ENCODE results near the gene ROBO3.

Gene ROBO3

GRCh38 chr11:124893781-124894401, 28.7 kb downstream of the ROBO3 start:
- DNase-seq: no peak

GRCh38 chr11:124894606-124895430, 29.6 kb downstream of the ROBO3 start:
- no peak for DNase-seq

- DNase-seq: no peak
Measured at GRCh38 chr11:124895471-124895971, 30.3 kb downstream of the ROBO3 start.

- no peak for DNase-seq
Measured at GRCh38 chr11:124896071-124896750, 31.0 kb downstream of the ROBO3 start.

- no peak for DNase-seq
Measured at GRCh38 chr11:124896821-124897391, 31.7 kb downstream of the ROBO3 start.

GRCh38 chr11:124897674-124898262, 32.5 kb downstream of the ROBO3 start, which contains the start of gene ROBO4:
ROBO4 (minus strand) TSS chr11:124897865; CDS start chr11:124897795, 70 bp downstream.
- peak in 1 of 2 donors; percentile 6 for DNase-seq

DNA sequence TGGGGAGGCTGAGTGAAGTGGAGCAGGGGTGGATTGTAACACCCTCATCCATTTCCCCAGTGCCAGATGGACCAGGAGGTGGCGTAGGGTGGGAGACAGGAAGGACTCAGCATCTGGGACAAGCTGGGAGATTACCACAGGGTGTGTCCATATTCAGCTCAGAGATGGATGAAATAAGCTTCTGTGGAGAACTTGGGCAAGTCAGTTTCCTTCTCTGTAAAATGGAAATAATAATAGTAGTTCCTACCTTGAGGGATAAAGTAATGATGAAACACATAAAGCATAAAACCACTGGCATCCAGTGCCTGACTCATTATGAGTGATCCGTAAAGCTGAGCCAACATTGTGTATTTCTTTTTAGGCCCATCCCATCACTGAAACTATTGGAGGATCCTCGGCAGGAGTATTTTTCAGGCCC, 33.0 kb downstream of the ROBO3 start:
- no peak for DNase-seq

- DNase-seq: no peak
Measured at GRCh38 chr11:124898711-124899110, 33.5 kb downstream of the ROBO3 start.

- no peak for DNase-seq
Measured at GRCh38 chr11:124899383-124900145, 34.3 kb downstream of the ROBO3 start.

DNA sequence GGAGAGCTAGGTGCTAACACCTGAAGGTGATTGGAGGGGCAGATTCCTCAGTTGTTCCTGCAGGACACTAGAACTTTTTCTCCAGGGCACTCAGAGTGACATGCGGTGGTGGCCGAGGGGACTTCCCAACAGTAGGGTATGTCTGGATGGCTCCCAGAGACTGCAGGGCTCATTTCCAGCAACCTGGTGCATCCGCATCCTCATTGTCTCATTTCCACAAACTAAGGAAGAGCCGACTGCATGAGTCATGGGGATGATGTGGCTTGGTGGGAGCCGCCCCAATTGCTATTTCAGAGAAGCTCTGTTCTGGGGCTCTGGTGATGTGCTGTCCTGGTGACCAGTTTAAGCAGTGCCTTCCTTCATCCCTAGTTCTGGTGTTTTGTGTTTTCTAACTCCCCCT, 35.2 kb downstream of the ROBO3 start:
- no peak for DNase-seq

DNA sequence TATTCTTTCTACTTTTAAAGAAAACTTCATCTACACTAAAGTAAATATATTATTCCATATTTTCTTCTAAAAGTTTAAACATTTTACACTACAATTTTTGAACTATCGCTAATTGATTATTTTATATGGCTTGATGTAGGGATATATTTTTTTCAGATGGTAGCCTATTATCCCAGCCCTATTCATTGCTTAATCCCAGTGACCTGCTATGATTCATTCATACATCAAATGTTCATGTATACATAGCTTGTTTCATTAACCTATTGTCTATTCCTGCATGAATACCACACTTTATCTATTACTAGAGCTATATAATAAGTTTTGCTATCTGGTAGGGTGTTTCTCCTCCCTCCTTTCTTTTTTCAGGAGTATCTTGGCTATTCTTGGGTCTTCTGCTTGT, 37.4 kb downstream of the ROBO3 start:
- DNase-seq: no peak

DNA sequence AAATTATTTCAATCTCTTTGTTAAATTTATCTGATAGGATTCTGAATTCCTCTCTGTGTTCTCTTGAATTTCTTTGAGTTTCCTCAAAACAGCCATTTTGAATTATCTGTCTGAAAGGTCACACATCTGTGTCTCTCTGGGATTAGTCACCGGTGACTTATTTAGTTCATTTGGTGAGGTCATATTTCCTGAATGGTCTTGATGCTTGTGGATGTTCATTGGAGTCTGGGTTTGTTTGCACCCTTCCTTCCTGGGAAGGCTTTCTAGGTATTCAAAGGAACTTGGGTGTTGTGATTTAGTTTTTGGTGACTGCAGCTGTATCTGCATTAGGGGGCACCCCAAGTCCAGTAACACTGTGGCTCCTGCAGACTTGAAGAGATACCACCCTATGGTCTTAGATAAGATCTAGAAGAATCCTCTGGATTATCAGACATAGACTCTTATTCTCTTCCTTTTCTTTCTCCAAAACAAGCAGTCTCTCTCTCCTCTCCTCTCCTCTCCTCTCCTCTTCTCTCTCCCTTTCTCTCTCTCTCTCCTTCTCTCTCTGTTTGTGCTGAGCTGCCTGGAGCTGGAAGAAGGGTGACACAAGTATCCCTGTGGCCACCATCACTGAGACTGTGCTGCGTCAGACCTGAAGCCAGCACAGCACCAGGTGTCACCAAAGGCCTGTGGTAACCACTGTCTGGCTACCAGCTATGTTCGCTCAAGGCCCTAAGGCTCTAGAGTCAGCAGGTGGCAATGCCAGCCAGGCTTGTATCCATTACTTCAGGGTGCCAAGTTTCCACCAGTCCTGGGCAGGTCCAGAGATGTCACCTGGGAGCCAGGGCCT, 50.5 kb downstream of the ROBO3 start:
- no peak for DNase-seq

GRCh38 chr11:124916370-124916710, 51.1 kb downstream of the ROBO3 start:
- DNase-seq: no peak

GRCh38 chr11:124917115-124917637, 51.9 kb downstream of the ROBO3 start:
- no peak for DNase-seq

DNA sequence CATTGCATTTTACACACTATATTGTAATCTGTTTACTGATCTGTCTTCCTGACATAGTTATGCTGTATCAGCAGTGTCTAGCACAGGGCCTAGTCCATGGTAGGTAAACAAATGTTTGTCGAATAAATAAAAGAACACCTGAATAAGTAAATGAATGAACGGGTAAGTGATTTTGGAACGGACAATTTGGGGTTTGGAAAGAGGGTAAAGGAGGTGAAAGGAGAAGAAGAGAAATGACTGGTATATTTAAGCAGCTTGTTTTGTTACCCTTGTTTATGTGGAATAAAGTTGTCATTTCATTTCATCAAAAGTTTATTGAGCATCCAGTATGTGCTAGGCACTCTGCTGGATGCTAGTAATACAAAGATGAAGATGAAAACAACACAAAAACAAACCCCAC, 53.7 kb downstream of the ROBO3 start, which contains the start of gene HEPN1:
HEPN1 (plus strand) TSS at position 301 of the 400 bp plus-strand sequence.
- no peak for DNase-seq

DNA sequence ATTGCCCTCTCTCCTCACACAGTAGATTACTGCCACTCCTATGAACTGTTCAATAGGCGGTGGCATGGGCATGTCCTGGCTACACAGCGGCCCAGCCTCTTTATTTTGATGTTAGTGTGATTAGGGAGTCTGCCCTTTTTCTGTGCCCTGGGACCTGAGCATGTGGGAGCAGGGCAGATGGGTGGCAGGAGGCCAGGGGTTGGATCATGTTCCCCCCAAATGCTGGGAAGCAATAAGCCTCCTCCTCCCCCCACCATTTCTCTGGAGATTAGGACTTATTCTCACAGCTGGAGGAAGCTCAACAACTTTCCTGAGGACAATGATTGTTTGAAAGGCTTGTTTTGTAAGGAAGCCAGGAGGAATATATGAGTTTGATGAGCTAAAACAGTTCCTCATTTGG, 54.7 kb downstream of the ROBO3 start:
- DNase-seq: no peak

DNA sequence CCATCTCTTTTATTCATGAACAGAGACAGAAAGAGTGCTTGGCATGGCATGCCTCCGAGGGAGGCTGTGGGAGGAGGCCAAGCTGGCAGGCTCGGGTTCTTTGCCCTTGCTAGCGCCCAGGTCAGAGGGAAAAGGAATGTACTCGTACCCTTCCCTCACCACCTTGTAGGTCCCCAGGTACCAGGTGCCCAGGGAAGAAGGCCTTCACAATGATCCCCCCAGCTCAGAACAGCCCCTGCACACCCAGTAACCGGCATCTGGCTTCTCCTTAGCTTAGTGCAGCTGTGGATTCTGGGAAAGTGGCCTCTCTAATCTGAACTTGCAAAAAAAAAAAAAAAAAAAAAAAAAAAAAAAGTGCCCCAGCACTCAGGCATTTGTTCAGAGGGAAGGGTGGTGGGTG, 55.1 kb downstream of the ROBO3 start:
- DNase-seq: no peak

- DNase-seq: no peak
Measured at GRCh38 chr11:124920870-124921609, 55.8 kb downstream of the ROBO3 start.

DNA sequence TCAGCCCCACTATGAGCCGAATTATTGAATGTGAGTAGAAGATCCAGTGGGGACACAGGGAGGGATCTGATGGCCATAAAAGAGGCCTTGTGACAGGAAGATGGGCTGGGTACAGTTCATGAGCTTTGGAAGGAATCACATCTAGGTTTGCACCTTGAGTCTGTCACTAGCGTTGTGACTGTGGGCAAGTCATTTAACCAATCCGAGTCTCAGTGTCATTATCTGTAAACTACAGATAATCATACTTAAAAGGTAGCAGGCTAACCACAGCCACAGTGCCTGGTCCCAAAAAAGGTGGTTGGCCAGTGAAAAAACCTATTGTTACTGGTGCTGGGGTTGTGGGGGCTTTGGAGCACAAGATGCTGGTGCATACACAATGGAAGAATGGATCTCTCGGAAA, 57.6 kb downstream of the ROBO3 start:
- no peak for DNase-seq

DNA sequence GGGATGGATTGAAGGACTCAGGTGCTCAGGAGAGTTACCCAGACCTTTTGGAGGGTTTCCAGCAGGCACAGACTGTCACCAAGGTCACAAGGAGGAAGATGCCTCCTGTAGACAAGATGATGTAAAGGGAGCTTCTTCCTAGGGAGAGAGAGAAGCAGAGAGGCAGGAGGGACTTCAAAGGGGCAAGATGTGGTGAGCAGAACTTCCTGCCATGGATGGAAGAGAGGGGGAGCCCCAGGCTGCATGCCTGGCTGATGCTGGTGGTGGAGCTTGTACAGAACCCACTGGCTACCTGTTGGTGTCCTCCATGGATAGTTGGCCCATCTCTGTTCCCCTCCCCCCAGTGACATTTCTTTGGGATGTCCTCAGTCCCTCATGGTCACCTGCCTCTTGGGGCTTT, 58.1 kb downstream of the ROBO3 start:
- no peak for DNase-seq

All from bone marrow (tissue), 2 donors.